ENCODE results near the gene DLGAP1.

DLGAP1 gene

DNA sequence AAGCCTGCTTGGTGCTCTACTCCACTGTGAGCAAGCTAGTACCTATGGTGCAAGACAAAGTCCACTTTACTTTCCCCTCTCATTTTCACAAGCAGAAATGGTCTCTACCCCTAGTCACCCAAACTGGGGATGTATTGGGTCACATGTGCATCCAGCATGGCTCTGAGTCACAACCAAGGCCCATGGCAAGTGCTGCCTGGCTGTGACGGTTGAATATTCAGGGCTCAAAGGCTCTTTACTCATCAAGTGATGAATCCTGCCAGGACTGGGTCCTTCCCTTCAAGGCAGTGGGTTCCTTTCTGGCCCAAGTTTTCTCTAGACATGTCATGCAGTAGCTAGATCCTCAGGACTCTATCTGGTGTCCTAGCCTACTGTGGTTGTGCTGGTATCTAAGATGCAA, 311.5 kb downstream of the DLGAP1 start:
- no peak for DNase-seq

DNA sequence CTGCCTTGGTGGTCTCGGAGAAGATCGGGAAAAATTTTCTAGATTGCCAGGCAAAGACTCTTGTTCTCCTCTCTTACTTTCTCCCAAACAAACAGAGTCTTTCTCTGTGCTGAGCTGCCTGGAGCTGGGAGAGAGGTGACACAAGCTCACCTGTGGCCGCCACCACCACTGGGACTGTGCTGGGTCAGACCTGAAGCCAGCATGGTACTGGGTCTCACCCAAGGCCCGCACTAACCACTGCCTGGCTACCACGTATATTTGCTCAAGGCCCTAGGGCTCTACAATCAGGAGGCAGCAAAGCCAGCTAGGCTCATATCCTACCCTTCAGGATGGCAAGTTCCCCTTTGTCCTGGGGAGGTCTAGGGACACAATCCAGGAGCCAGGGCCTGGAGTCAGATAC, 312.2 kb downstream of the DLGAP1 start:
- no peak for DNase-seq

DNA sequence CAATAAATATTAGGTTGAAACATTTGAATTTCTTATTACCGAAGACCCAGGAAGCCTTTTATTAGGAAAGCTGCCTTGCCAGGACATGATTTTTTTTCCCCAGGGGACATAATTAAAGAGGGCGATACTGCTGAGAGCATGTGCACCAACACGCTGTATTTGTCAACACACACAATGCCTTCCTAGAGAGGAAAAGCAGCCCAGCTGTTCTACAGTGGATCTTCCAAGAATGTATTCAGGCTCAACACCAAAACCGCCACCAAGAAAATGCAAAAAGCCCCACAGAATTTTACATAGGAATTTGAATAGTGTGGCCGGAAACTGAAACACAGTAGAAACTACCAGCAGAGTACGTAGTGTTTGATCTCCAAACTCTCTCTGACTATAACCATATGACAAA, 320.4 kb downstream of the DLGAP1 start:
- DNase-seq: no peak

DNA sequence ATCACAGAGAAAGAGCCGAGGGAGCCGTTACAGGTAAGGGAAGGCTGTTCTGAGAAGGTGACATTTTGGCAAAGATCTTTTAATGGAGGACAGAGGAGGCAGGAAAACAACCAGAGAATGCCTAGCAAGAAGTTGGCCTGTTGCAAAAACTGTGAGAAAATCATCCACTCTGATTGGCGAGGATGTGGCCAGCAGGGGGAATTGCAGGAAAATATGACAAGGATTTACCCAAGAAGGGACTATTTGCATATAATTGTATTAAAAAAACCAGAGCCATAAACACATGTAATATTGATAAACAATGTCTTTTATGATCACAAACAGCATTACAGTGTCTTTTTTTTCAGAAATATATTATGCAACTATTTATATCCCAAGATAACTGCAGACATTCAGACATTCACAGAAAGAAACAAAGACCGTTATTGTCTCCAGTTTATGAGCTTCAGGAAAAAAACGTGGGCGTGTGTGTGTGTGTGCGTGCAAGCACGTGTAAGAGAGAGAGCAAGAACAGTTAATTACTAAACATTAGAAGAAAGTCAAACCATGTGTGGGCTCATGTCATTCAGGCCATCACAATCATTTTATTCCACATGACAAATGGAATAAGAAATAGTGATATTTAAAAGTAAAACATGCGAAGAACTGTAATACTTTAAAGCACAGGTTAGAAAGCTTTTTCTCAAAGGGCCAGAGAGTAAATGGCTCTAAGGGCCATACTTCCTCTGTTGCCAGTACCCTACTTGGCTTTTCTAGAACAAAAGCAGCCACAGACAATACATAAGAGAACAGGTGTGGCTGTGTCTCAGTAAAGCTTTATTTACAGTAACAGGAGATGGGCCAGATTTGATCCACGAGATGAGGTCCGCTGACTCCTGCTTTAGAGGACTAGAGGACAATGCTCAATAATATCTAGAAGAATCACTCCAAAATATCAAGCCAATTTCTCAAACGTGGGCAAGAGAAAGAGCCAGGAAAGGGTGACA, 324.1 kb downstream of the DLGAP1 start:
- no peak for DNase-seq

DNA sequence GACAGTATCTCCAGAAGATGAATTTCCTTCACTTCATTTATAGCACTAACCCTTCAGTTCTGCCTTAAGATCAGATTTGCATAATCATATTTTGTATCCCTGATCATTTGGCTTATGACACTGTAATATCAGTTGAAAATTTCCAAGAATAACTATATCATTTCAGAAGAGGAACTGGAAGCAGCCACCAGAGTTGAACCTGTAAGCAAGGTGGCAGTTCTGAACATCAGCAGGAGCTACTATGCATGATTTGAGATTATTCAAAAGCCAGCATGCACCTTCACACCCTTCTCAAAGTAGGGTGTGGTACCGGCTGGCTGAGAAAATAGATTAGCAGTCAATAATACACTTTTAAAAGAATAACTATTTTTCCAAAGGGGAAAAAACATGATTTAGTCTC, 328.2 kb downstream of the DLGAP1 start:
- no peak for DNase-seq

DNA sequence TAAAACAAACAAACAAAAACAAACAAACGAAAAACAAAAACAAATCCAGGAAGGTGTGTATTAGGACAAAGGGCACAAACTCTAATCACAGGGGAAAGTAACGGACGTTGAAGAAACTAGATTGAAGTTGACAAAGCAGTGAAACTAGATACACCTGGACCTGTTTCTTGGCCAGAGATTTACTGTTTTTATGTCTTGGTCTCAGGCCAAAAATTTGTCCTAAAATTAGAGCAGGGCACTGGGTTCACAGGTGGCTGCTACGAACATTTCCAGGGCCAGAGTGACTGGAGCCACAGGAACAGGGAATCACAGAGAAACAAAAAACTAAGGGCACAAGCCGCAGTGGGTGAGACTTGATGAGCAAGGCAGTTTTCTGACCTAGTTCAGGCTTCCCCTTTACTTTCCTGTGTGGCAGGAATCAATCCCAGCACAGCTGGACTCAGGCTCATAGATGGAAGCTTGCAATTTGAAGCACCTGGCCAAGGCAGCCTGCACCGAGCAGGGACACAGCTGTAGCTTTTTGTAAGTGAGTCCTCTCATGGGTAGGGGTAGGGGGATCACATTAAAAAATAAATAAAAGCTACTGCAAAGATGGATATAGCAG, 329.4 kb downstream of the DLGAP1 start:
- no peak for DNase-seq

DNA sequence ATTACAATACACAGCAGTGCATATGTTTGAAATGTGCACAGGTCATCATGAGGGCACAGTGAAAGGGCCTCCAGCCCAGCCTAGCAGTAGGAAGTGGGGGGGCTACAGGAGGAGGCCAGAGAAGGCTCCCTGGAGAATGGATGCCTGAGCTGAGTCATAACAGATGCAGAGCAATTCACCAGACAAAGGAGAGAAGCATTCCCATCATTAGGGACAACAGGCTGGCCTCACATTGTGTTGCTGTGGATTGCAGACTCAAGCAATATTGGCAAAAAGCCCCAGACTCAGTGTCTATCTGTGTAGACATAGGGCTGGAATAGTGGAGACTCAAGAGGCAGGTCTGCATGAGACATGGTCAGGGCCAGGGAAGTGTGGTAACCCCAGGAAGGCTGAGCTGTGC, 329.9 kb downstream of the DLGAP1 start:
- no peak for DNase-seq

DNA sequence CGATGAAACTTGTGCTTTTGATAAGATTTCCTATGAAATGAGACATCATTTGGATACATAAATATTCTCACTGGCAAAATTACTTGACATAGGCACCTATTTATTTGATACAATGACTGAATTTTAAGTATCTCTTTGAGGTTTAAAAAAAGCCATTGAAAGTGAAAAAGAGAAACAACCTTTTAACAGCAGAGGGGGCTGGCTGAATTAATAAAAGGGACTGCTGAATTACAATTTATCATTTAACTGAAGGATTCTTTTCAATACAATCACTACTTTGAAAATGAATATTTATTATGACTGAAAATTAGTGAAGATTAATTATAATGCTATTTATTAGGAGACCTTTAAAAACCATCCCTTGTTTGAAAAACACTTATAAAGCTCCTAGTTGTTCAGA, 335.3 kb downstream of the DLGAP1 start:
- no peak for DNase-seq

DNA sequence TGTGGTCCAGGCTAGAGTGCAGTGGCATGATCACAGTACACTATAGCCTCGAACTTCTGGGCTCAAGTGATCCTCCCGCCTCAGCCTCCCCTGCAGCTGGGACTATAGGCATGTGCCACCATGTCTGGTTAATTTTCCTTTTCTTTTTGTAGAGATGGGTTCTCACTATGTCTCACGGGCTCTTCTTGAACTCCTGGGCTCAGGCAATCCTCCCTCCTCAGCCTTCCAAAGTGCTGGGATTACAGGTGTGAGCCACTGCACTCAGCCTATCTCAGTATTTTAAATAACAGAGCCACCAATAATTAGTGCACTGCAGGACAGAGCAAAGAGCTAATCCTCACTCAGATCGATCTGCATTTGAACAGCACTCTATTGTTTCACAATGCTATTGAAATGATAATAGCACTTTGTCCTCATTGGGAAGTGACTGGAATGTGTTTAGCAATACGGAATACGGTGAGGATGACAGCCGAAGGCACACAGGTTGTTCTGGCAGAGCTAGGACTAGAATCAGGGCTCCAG, 335.9 kb downstream of the DLGAP1 start:
- DNase-seq: no peak

DNA sequence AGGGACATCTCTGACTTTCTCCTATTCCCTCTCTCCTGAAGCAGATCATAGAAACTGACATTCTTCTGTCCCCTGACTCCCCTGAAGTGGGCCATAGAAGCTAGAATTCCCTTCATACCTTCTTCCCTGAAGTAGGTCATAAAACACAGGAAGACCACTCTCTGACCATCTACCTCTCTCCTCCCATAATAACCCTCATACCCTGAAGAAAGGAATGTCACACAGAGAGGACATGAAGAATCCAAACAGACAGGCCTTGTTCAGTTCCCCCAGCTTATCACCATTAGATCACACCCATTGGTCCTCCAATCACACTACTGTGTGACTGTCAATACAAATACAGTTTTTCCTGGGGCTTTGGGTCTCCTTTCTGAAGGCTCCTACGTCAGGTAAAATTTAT, 347.1 kb downstream of the DLGAP1 start:
- DNase-seq: no peak

DNA sequence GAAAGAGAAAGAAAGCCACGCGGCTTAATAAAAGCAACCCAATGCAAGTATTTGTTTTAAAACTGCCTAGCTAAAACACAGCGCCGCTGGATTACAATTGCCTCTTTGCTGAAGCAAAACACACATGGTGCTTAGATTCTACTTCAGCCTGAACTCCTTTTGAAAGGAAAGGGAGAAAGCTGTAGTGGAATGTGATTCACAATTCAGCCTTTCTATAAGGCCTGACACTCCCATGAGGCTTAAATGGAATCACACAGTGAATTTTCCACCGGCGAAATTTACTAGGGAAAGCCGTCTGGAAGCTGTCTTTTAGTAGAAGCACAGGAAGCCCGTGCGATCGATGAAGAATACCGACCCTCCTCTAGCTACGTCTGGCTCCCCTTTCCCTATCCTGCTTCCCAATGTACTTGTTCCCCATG, 348.0 kb downstream of the DLGAP1 start:
- DNase-seq: peak; percentile 18 to 46

DNA sequence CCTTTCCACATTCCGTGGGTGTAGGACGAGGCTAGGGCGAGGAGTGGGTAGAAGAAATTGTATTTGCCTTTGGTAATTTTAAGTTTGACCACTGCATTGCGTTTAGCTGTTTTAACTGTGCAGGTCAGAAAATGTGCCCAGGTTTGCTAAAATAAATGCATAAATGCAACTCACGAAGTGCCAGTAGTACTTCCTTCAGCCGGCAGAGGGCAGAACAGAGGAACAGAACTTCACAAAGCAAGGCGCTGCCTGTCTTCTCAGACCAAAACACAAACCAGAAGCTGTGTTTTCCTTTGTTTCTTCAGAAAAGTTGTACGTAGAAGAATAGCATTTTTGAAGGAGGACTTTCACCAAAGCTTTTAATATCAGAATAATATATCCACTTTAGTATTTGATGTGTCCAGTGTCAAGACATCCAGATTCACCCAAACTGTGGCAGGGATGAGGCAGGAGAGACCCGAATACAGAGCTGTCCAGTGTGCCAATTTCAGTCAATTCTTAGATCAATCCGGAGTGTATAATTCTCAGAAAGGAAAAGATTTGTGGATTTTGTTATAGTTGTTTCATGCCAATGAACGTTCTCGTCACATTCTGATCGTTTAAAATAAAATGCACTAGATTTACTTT, 348.6 kb downstream of the DLGAP1 start:
- peak; percentile 49 to 56 for DNase-seq

DNA sequence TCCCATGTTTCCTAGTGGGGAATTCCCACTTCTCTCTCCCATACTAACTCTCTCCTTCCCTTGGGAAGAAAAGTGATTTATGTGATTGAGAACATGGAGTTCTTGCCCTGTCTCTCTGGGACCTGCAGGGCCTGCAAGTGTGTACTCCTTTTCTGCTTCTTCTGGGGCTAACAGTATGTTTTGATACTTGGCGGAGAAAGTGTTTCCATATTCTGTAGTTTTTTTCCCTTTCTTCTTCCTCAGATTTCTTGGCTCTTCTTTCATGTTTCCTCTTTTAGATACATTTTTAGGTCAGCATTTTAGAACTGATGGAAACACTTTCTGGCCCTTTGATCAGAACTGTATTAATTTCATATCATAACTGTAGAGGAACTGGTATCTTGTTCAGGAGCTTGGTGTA, 352.2 kb downstream of the DLGAP1 start:
- DNase-seq: no peak

DNA sequence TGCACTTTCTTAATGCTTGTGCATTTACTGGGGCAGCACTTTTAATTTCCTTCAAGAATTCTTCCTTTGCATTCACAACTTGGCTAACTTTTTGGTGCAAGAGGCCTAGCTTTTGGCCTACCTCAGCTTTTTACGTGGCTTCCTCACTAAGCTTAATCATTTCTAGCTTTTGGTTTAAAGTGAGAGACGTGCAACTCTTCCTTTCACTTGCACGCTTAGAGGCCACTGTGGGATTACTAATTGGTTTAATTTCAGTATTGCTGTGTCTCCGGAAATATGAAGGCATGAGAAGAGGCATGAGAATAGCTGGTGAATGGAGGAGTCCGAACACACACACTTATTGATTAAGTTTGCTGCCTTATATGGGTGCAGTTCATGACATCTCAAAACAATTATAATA, 354.1 kb downstream of the DLGAP1 start:
- DNase-seq: no peak

DNA sequence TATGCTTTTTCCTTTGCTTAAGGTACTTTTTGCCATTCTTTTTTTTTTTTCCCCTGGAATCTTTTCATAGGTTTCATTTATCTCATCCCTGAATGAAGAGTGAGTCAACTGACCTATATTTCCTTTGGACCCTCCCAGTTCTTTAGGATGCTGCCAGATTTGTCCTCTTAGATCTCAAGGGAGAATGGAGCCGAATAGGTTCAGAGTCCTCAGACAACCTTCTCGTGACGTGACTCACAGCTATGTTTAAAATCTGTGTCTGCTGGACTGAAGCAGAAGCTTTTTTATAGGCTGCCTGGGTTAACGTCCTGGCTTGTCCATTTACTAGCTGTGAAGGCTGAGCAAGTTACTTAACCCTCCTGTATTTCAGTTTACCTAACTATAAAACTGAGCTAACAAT, 358.6 kb downstream of the DLGAP1 start:
- DNase-seq: no peak

DNA sequence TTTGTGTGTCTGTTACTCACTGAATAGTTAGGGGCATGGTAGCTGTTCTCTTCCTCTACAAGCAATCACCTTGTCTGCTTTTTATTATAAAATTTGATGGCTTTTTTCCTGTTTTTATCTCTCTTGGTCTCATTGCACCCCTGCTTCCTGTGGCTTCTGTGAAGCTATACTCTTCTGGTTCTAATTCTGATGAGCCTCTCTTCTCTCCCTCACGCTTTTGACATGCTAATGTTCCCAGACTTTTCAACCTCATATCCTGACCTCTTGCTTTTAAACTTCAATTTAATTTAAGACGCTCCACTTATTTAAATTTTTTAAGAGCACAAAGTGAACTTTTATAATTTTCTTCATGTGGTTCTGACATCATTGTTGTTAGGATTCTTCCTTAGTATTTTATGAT, 361.4 kb downstream of the DLGAP1 start:
- DNase-seq: no peak

DNA sequence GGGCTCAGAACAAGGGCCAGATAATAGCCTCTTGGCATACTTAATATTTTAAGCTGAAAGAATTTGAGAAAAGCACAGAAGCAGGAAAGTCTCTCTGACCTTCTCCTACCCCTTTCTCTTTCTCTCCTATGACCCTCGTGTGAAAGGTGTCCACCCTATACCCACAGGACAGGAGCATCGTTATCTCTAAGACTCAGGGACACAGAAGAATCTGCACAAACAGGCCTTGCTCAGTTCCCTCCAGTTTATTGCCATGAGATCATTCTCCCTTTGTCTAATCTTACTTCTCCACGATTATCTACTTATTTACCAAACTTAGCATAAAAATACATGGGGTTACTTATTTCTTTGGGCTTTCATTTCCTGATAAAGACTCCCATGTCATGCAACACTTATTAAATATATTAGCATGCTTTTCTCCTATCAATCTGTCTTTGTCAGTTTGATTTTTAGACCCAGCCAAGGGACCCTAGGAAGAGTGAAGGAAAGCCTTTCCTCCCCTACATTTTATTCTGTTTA, 370.7 kb downstream of the DLGAP1 start:
- no peak for DNase-seq

DNA sequence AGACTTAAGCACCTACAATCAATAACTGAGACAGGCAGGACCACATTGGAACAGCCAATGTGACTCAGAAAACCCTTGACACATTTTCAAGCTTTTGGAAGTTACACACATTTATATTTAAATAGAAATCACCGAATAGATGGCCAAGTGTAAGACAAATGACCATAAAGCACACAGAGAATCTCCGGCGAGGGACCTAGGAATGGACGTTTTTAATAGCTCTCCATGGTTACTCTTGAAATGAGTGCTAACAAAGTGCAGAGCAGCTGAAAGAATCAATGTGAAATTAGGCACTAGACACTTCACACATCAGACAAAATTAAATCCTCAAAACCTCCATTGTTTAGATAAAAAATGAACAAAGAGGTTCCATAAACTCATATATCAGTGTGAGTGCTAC, 376.9 kb downstream of the DLGAP1 start:
- no peak for DNase-seq

DNA sequence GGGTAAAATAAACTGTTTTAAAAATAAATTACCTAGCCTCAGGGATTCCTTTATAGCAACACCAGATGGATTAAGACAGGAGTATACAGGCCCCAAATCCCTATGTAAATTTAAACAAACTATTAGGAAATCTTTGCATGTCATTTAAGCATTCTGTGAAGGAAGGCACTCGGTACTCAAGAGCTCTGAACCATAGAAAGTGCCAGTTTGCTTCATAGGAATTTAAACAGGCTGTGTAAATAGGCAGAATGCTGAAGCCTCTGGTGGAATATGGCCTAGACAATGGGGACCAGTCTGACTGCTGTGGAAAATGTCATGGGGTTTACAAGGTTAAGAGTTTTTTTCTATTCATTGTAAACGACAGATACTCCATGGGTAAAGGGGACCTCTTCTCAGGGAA, 377.4 kb downstream of the DLGAP1 start:
- DNase-seq: no peak

DNA sequence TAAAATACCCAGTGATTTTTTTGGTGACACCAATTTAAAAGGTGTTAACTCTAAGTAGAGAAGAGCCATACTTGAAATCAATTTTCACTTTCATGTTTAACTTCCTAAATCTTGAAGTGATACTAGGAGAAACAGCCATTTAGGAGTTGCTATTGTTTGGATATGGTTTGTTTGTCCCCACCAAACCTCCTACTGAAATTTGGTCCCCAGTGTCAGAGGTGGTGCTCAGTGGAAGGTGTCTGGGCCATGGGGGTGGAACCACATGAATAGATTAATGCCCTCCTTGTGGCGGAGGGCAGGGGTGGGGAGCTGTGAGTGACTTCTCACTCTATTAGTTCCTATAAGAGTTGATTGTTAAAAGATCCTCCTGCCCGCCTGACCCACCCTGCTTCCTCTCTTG, 377.9 kb downstream of the DLGAP1 start:
- no peak for DNase-seq

DNA sequence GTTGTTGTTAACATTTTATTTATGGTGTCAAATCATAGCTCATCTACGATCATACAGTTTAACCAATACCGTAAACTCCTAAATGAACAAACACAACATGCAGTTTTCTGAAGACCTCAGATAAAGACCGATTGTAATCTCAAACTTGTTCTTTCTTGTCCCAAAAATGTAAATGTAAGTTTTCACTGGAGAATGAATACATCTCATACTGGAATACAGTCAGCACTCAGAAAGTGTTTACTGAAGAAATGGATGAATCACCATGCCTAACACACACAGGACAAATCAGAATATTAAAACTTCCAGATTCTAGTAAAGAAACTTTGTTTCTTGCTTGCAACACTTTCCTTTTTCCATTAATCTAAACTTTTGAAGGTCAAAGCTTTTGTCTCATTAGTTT, 380.5 kb downstream of the DLGAP1 start:
- no peak for DNase-seq

DNA sequence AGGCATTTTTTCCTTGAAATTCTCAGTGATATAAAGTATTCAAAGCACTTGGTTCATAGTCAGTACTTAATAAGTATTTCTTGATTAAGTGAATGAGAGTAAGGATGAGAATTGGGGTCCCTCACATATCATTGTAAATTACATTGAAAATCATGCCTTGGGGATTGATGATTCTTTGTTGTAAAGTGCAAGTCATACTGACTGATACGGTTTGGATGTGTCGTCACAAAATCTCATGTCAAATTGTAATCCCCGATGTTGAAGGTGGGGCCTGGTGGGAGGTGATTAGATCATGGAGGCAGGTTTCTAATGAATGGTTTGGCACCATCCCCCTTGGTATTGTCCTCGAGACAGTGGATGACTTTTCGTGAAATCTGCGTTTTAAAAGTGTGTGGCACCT, 385.9 kb downstream of the DLGAP1 start:
- no peak for DNase-seq

DNA sequence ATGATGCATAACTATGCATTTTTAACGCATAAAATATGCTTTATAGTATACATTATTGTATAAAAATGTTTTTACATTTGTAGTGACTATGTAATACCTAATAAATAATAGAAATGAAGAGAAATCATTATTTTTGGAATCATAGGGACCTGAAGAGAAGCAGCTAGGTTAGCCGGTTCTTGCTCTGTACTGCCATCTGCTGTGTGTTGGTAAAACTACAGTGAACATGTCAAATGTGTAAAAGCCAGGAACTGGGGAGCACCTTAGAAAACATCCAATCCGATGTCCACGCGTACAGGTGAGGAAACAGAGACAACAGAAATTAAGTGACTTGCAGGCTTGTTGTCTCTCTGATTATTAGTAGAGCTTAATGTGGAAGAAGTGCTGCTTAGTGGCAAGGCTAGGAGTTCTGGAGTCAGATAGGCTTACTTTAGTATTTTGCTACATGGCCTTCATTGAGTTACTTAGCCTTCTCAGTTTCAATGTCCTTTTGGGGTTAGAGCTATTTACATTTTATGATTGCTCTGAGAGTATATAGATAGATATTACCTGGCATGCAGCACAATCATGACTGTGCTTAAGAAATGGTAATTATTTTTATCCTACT, 386.5 kb downstream of the DLGAP1 start:
- peak; percentile 5 to 10 for DNase-seq

All from hippocampal formation (tissue), 2 donors.